Measurements from ENCODE around the gene GLI3.
A peak's percentile ranks its signal among the peaks of the same experiment; 100 is the strongest.

The GLI3 gene

GRCh38 chr7:42117201-42117600 lies 119.8 kb downstream of the GLI3 start:
- H3K27ac Mint-ChIP-seq, result peak overlapping the region; percentile 66
- peaks cover 75% of the 10 kb centered on the region for H3K36me3 Mint-ChIP-seq (ENCODE audit: low read depth)
- H3K4me1 Mint-ChIP-seq, result peaks cover 74% of the 10 kb centered on the region
- no peaks in the 10 kb centered on the region for H3K27me3 Mint-ChIP-seq (ENCODE audit: low read depth, poor library complexity)
- H3K4me3 Mint-ChIP-seq, result no peak overlapping the region
- no peak for DNase-seq
- no peak for TF ChIP-seq CTCF (IDR thresholded peaks at IDR 0.05)
- no peaks in the 10 kb centered on the region for H3K9me3 Mint-ChIP-seq

DNA sequence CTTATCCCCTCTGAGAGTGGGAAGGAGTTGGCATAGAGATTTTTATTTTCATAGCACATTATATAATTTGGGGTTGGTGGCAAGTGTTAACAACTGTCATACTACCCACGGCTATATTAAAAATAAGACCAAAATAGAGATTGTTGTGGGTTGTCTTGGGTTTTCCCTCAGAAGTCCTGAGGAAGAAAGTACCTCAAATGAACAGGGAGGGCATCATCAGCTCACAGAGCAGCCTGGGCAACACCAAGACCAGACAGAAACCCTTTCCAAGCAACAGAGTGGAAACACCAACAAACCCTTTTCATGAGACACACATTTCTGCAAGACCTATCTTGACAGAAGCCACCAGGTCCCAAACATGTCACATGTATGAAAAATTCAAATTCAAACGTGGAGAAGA lies 121.2 kb downstream of the GLI3 start:
- Mint-ChIP-seq H3K27ac (peak overlapping the region; percentile 85), H3K4me1 (peaks cover 75% of the 10 kb centered on the region), H3K9me3 (no peaks in the 10 kb centered on the region), H3K4me3 (no peak overlapping the region), H3K36me3 (ENCODE audit: low read depth) (peaks cover 76% of the 10 kb centered on the region), H3K27me3 (ENCODE audit: low read depth, poor library complexity) (no peaks in the 10 kb centered on the region)
- DNase-seq, result no peak
- TF ChIP-seq CTCF (IDR thresholded peaks at IDR 0.05), result no peak

DNA sequence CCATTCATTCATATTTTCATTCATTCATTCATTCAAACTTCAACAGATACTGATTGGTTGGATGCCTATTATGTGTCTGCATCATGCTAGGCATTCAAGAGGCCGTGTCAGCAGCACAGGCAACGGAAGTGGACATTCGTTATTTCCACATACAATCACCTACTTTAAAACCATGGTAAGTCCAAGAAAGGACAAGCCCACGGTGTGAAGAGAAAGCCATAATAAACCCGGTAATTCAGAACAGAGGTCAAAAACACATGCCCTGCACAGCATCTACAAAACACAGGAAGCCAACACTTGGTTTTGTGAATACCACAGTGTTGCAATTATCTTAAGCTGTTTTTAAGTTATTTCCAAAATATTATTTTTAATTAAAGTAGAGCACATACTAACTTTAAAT lies 126.7 kb downstream of the GLI3 start:
- H3K4me3 Mint-ChIP-seq, result no peak overlapping the region
- H3K36me3 Mint-ChIP-seq (ENCODE audit: low read depth), result peaks cover 48% of the 10 kb centered on the region
- no peak for TF ChIP-seq CTCF (IDR thresholded peaks at IDR 0.05)
- DNase-seq, result no peak
- H3K4me1 Mint-ChIP-seq, result peaks cover 77% of the 10 kb centered on the region
- H3K27me3 Mint-ChIP-seq (ENCODE audit: low read depth, poor library complexity), result no peaks in the 10 kb centered on the region
- H3K9me3 Mint-ChIP-seq, result no peaks in the 10 kb centered on the region
- no peak overlapping the region for H3K27ac Mint-ChIP-seq

DNA sequence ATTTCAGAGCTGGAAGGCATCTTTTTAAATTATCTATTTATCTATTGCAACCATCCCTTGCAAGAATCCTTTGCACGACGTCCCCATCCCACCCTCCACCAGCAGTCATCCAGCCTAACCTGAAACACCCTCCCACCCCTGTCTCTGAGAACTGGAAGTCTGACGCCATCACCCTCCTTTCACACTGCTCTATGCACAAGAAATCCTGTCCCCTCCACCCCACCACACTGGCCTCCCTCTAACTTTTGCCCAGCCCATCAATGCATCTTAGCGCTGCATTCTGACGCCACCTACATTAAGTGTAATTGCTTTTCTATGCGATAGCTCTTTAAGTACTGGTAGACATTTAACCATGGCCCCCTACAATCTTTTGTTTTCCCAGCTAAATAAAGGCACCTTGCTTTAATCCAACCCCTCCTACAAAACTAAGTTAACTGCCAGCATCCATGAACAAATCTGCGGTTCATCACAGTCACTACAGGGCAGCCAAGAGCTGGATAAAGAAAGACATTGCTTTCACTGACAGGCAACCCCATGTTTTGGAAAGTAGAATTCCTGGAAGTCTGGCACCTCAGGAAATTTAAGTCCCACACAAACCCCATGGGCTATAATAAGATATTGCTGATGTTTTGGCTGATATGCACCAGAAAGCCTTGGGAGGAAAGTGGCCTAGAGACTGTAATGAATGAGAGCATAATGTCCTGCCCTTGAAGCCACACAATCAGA lies 128.0 kb downstream of the GLI3 start:
- peak overlapping the region; percentile 93 for H3K27ac Mint-ChIP-seq
- H3K4me1 Mint-ChIP-seq, result peaks cover 77% of the 10 kb centered on the region
- peak overlapping the region; percentile 24 for H3K4me3 Mint-ChIP-seq
- no peak for TF ChIP-seq CTCF (IDR thresholded peaks at IDR 0.05)
- peaks cover 48% of the 10 kb centered on the region for H3K36me3 Mint-ChIP-seq (ENCODE audit: low read depth)
- no peak for DNase-seq
- H3K9me3 Mint-ChIP-seq, result no peaks in the 10 kb centered on the region
- H3K27me3 Mint-ChIP-seq (ENCODE audit: low read depth, poor library complexity), result no peaks in the 10 kb centered on the region

DNA sequence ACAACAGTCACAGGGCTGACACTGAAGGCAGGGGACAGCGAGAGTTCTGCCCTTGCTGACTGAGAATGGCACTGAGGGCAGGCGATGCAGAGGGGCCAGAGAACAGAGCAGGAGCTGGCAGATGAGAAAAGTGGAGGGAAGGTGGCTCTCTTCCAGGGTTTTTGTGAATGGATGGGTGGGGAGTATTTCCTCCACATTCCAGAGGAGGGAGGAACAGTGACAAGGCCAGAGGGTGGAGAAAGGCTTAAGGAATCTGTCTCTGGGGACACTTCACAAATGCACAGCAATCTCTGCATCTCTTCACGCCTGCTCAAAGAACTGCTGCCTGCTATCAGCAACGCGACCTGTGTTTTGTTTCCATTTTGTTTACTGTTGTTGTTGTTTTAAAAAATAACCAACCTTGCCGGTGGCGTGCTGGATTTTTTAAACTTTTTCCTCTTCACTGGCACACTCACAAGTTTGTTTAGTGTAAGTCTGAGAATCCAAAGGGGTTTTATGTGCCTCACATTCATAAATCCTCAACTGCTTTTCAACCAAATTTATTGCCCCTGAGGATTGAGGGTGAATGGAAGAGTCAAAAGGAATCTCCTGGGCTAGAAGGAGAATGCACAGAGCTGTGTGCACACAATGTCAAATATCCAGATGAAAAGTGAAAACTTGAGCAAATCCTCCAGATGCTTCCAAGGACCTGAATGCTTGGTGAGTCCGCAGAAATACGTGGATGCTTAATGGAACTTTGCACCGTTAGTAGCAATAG lies 129.3 kb downstream of the GLI3 start:
- H3K4me1 Mint-ChIP-seq, result peaks cover 88% of the 10 kb centered on the region
- peak; percentile 38 for DNase-seq

More for the DNA sequence above, 129.3 kb downstream of the GLI3 start:
- Mint-ChIP-seq H3K4me3 (peak overlapping the region; percentile 40), H3K36me3 (ENCODE audit: low read depth) (peaks cover 52% of the 10 kb centered on the region), H3K27me3 (ENCODE audit: low read depth, poor library complexity) (no peaks in the 10 kb centered on the region), H3K9me3 (no peaks in the 10 kb centered on the region), H3K27ac (peak overlapping the region; percentile 96)
- no peak for TF ChIP-seq CTCF (IDR thresholded peaks at IDR 0.05)
